ENCODE data around the gene WWOX.
"Not testable (repeated sequence)": the region's sequence is repeated elsewhere in the genome, so short reads cannot be mapped to it uniquely, and the experiment has no call there.

WWOX gene

GRCh38 chr16:78099271-78100111, at the start of gene WWOX:
Gene WWOX (plus strand): TSS chr16:78099654.
- peak; percentile 99 for DNase-seq

- no peak for DNase-seq
These were observed 48.6 kb upstream of the WWOX start for GRCh38 chr16:78050734-78051400.

- no peak for DNase-seq
These were observed 41.5 kb upstream of the WWOX start for GRCh38 chr16:78057803-78058564.

GRCh38 chr16:78059806-78060205, 39.6 kb upstream of the WWOX start:
- DNase-seq, result not testable (repeated sequence)

GRCh38 chr16:78060295-78060694, 39.2 kb upstream of the WWOX start:
- DNase-seq, result peak; percentile 10

- no peak for DNase-seq
These were observed 38.6 kb upstream of the WWOX start for GRCh38 chr16:78060809-78061208.

GRCh38 chr16:78065319-78065718, 34.1 kb upstream of the WWOX start:
- no peak for DNase-seq

- no peak for DNase-seq
These were observed 29.5 kb upstream of the WWOX start for GRCh38 chr16:78069913-78070312.

GRCh38 chr16:78072275-78072674, 27.2 kb upstream of the WWOX start:
- DNase-seq, result no peak

- DNase-seq, result no peak
These were observed 23.7 kb upstream of the WWOX start for GRCh38 chr16:78075800-78076199.

GRCh38 chr16:78081341-78081740, 18.1 kb upstream of the WWOX start:
- DNase-seq, result no peak

GRCh38 chr16:78091419-78091818, 8.0 kb upstream of the WWOX start:
- DNase-seq, result peak; percentile 25

GRCh38 chr16:78092758-78093157, 6.7 kb upstream of the WWOX start:
- DNase-seq, result peak; percentile 22

- DNase-seq, result peak; percentile 7
These were observed 5.3 kb upstream of the WWOX start for GRCh38 chr16:78094166-78094565.

GRCh38 chr16:78094998-78095397, 4.5 kb upstream of the WWOX start:
- no peak for DNase-seq

- DNase-seq, result no peak
These were observed 3.1 kb upstream of the WWOX start for GRCh38 chr16:78096386-78096785.

- DNase-seq, result no peak
These were observed 1.9 kb upstream of the WWOX start for GRCh38 chr16:78097548-78097947.

GRCh38 chr16:78098087-78098486, 1.4 kb upstream of the WWOX start:
- no peak for DNase-seq

- peak; percentile 18 for DNase-seq
These were observed 721 bp upstream of the WWOX start for GRCh38 chr16:78098595-78099270.

- DNase-seq, result peak; percentile 79
These were observed 636 bp downstream of the WWOX start for GRCh38 chr16:78100112-78100467.

GRCh38 chr16:78102122-78102660, 2.7 kb downstream of the WWOX start:
- DNase-seq, result no peak

GRCh38 chr16:78102865-78103264, 3.4 kb downstream of the WWOX start:
- no peak for DNase-seq

GRCh38 chr16:78105517-78105916, 6.1 kb downstream of the WWOX start:
- no peak for DNase-seq
